GM19043 (cell line): ENCODE measurements around the gene FERMT3.

Experiments
- ATAC-seq: cut with Tn5 transposase; IDR thresholded peaks from one replicate; pipeline ENCODE4 v1.9.1; 2021; ENCODE audit warnings: low read depth; ENCODE audit not compliant: unreplicated experiment

Gene FERMT3

DNA sequence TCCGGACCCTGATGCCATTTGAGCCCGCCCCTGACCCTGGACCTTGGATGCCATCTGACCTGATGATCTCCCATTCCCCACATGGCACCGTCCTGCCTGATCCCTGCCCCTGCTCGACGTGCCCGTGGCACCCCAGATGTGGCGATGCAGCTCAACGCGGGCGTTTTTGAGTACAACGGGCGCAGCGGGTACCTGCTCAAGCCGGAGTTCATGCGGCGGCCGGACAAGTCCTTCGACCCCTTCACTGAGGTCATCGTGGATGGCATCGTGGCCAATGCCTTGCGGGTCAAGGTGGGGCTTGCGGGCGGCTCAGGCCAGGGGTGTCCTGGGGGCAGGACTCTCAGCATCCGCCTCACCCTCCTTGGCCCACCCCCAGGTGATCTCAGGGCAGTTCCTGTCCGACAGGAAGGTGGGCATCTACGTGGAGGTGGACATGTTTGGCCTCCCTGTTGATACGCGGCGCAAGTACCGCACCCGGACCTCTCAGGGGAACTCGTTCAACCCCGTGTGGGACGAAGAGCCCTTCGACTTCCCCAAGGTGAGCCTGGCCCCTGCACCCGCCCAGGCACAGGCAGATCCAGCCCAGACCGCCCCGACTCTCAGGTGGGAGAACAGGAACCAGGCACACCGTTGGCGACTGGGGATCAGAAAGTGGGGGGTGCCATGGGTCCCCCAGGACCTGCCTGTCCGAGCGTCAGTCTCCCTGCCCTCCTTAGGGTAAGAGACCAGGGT, 55.9 kb downstream of the FERMT3 start:
- ATAC-seq: no peak

DNA sequence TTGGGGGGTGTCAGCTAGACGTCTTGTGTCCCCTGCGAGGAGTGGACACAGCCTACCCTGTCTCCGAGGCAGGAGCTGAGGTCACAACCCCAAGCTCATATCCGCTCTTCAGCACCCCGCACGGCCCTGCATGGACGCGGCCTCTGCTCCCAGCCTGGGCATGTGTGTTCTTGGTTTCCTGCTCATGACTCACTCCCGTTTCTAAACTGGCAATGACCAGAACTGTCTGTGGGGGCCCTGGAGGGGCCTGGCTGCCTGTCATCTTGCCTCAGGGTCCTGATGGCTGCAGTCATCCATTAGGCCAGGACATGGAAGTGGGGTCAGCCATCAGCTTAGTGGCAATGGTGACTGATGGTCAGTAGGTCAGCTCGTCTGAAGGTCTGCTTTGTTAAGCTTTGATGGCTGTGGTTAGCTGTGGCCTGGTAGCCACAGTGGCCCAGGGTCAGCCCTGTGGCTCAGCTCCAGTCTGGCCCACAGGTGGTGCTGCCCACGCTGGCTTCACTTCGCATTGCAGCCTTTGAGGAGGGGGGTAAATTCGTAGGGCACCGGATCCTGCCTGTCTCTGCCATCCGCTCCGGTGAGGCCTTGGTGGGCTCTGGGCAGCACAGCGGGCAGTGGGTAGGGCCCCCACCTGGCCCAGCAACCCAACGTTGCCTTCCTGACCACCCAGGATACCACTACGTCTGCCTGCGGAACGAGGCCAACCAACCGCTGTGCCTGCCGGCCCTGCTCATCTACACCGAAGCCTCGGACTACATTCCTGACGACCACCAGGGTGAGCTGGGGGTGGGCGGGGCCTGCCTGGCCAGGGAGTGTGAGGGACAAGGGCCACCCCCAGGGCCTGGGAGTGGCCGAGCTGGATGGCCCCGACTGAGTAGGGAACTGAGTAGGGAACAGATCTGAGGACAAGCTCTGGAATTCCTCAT, 56.8 kb downstream of the FERMT3 start:
- ATAC-seq: no peak

DNA sequence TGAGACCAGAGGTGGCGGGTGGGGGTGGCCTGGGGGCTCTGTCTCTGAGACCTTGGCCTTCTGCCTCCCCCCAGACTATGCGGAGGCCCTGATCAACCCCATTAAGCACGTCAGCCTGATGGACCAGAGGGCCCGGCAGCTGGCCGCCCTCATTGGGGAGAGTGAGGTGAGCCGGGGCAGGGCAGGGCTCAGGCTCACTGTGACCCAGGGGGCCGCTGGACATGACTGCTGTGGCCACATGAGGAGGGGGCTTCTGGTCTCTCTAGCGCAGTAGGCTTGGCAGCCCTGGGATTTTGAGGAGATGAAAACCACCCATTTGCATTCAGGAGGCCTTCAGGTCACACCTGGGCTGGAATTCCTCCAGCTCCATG, 57.4 kb downstream of the FERMT3 start:
- ATAC-seq: no peak

DNA sequence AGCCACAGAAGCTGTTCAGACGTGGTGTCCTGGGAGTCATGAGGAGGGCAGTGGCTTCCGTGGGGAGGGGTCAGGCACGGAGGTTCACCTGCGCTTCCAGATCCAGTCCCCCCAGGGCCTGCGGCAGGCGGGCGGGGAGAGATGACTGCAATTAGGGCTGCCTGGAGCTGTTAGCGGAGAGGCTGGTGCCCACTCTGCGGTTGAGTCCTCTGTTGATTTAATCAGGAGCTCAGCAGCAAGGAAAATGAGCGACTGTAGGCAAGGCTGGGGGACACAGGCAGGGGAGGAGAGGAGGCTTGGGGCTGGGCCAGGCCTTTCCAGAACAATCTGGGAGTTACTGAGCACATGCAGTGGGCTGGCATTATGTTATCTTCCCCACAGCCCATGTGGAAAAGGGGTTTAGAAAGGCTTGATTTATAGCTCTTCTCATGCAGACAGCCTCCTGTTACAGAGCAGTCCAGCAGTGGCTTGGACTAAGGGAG, 57.9 kb downstream of the FERMT3 start:
- ATAC-seq: no peak

DNA sequence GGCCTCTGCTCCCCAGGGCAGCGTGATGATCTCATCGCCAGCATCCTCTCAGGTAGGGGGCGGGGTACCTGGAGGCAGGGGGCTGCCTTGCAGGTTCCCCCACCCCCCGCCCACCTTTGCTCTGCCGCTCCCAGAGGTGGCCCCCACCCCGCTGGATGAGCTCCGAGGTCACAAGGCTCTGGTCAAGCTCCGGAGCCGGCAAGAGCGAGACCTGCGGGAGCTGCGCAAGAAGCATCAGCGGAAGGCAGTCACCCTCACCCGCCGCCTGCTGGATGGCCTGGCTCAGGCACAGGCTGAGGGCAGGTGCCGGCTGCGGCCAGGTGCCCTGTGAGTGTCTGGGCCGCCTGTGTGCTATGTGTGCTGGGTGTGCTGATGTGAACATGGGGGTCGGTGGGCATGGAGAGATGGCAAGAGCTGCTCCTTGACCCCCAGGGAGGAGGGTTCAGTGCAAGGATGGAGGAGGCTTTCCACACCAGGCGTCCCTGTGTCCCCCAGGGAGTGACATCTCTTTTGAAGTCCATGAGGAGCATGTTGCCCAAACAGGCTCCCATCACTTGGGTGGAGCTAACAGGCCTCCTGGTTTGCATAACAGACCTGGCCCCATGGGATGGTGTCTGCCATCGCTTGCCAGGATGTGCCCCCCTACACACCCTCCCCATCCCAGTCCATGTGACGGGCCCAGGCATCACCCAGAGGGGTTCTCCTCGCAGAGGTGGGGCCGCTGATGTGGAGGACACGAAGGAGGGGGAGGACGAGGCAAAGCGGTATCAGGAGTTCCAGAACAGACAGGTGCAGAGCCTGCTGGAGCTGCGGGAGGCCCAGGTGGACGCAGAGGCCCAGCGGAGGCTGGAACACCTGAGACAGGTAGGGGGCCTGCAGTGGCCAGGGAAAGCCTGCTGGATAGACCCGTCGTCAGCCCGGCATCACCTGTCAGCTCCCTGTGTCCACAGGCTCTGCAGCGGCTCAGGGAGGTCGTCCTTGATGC, 58.9 kb downstream of the FERMT3 start:
- no peak for ATAC-seq

DNA sequence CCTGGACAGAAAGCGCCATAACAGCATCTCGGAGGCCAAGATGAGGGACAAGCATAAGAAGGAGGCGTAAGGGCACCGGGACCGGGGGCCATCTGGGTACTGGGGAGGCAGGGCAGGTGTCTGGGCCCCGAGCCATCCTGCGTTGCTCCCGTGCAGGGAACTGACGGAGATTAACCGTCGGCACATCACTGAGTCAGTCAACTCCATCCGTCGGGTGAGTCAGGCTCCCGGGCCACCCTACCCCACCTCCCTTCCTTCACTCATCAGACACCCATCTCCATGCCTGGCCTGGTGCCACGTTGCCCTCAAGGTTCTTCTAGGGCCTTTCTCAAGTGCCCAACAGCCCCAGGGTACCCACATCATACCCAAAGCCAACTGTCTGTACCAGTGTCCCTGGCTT, 59.8 kb downstream of the FERMT3 start:
- no peak for ATAC-seq

DNA sequence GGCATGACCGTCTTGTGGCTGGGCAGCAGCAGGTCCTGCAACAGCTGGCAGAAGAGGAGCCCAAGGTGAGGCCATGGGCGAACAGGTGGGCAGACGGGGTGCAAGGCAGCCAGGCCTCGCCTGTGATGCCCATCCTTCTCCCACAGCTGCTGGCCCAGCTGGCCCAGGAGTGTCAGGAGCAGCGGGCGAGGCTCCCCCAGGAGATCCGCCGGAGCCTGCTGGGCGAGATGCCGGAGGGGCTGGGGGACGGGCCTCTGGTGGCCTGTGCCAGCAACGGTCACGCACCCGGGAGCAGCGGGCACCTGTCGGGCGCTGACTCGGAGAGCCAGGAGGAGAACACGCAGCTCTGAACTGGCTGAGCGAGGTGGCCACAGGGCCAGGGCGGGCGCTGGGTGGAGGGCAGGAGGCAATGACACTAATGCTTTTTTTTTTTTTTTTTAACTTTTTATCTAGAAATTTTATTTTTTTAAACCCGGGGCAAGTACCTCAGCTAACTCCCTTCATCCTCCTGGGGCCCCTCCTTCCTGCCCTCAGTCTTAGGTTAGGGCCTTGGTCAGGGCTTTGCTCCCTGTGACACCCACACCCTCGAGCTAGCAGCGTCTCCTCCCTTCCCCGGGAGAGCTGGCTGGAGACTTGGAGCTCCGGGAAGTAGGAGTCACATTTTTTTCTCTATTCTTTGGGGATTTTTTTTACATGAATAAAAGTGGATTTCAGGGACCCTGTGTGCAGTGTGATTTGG, 60.9 kb downstream of the FERMT3 start:
- ATAC-seq: no peak

DNA sequence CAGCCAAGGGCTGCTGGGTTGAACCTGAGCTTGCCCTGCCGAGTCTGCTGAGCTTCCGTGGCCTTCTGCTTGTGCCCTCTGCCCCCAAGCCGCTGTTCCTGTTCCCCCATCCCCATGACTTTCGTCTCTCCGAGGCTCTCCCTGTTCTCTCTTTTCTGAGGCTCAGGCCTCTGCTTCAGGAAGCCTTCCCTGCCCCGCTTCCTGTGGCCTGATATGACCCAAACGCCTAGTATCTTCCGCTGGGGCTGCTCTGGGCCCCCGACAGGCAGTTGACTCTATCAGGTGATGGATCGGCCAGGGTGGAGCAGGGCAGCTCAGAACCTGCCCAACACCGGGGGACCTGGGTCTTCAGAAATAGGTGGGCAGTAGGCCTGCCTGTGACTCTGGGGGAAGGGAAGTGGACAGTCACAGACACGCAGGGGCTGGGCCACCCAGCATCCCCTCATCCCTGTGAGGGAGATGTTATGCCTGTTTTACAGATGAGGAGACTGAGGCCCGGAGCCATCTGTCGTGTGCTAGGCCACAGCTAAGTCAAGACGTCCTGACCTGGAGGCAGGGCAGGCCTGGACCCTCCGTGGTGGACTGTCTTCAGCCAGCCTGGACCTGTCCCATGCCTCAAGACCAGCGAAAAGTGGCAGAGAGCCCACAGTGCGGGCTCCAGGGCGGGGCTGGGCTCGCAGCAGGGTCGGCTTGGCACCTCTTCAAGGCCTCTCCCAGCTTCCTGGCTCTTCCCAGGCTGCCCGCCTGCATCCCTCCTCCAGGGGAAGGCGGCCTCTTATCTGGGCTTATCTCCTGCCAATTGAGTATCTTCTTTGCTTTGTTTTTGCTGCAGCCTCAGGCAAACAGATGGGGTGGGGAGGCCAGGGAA, 61.7 kb downstream of the FERMT3 start:
- no peak for ATAC-seq

DNA sequence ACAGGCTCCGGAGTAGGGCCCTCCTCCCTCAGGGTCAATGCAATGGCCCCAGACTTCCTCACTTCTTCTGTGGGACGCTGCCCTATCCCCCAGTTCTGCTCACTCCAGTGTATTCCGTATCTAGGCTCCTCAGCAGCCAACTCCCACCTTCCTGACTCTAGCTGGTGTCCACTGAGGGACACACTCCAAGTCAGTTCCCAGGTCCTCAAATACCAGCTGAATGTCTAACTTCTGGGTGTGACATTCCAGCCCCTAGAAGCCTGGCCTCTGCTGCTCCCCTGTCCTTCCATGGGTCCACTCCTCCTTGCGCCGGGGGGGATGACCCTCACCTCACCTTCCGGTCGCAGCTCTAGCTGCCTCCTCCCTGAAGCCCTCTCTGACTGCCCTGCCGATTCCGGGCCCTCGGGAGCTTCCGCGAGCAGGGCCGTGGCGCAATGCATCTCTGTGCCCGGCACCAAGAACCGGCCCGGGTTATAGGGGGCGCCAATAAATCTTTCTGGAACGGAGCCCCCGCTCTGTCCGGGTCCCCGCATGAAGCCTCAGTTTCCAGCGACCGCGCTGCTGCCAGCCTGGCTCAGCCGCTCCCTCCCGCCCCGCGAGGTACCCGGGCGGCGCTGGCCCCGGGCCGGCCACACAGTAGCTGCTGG, 62.5 kb downstream of the FERMT3 start:
- ATAC-seq: no peak

DNA sequence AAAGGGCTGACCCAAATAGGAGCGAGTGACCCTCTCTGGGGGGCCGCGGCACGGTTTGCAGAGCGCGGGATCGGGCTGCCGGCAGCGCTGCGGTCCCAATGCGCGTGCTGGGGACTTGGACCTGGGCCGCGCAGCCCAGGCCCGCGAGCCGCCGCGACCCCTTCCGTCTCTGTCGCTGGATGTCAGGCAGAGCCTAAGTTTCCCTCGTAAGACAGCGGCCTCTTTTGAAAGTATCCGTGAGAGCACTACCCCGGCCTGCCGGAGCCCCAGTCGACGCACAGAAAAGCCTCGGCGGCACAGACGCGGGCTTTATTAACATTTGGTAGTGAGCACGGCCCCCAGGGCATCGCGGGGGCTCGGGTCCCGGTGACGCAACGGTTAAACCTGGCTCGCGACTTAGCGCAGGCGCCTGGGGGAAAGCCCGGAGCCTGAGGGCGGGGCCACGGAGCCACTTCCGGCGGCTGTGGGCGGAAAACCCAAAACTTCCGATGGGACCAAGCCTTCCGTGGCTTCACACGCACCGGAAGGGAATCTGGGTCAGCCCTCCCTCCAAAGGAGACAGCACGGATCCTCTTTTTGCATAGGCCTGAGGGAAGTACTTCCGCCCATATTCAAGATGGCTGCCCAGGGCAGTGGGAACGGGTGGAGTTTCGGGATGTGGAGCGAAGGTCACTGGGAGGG, 63.2 kb downstream of the FERMT3 start:
- peak; percentile 69 for ATAC-seq
